ENCODE data around the gene PKNOX2. TPM values are rescaled to one million over a fixed set of nuclear protein-coding genes. Genes with fewer than 3 reads are reported as not detected.

Gene PKNOX2
- total RNA-seq, 1 donor from 2014 or later: 8.7 TPM

GRCh38 chr11:125272092-125272491 is 107.5 kb downstream of the PKNOX2 start:
- Mint-ChIP-seq H3K4me1 (ENCODE audit: low read depth, unreplicated experiment) (peaks cover 5% of the 10 kb centered on the region), H3K36me3 (ENCODE audit: unreplicated experiment) (no peaks in the 10 kb centered on the region), H3K4me3 (ENCODE audit: unreplicated experiment) (no peak overlapping the region), H3K27me3 (ENCODE audit: unreplicated experiment) (peaks cover 3% of the 10 kb centered on the region), H3K27ac (ENCODE audit: unreplicated experiment) (no peak overlapping the region), H3K9me3 (ENCODE audit: unreplicated experiment) (peaks cover 4% of the 10 kb centered on the region)
- DNase-seq: no peak
- TF ChIP-seq CTCF (IDR thresholded peaks at IDR 0.05; ENCODE audit: partially characterized antibody, unreplicated experiment): no peak

GRCh38 chr11:125272821-125273220 is 108.3 kb downstream of the PKNOX2 start:
- no peak for DNase-seq
- Mint-ChIP-seq H3K27ac (ENCODE audit: unreplicated experiment) (no peak overlapping the region), H3K36me3 (ENCODE audit: unreplicated experiment) (no peaks in the 10 kb centered on the region), H3K4me3 (ENCODE audit: unreplicated experiment) (no peak overlapping the region), H3K27me3 (ENCODE audit: unreplicated experiment) (no peaks in the 10 kb centered on the region), H3K9me3 (ENCODE audit: unreplicated experiment) (peaks cover 4% of the 10 kb centered on the region), H3K4me1 (ENCODE audit: low read depth, unreplicated experiment) (peaks cover 3% of the 10 kb centered on the region)
- no peak for TF ChIP-seq CTCF (IDR thresholded peaks at IDR 0.05; ENCODE audit: partially characterized antibody, unreplicated experiment)

GRCh38 chr11:125273519-125274000 is 109.0 kb downstream of the PKNOX2 start:
- Mint-ChIP-seq H3K36me3 (ENCODE audit: unreplicated experiment) (no peaks in the 10 kb centered on the region), H3K27ac (ENCODE audit: unreplicated experiment) (no peak overlapping the region), H3K4me1 (ENCODE audit: low read depth, unreplicated experiment) (peaks cover 3% of the 10 kb centered on the region), H3K4me3 (ENCODE audit: unreplicated experiment) (no peak overlapping the region), H3K9me3 (ENCODE audit: unreplicated experiment) (peaks cover 4% of the 10 kb centered on the region), H3K27me3 (ENCODE audit: unreplicated experiment) (no peaks in the 10 kb centered on the region)
- no peak for DNase-seq
- no peak for TF ChIP-seq CTCF (IDR thresholded peaks at IDR 0.05; ENCODE audit: partially characterized antibody, unreplicated experiment)

- no peak for TF ChIP-seq CTCF (IDR thresholded peaks at IDR 0.05; ENCODE audit: partially characterized antibody, unreplicated experiment)
- no peaks in the 10 kb centered on the region for H3K27me3 Mint-ChIP-seq (ENCODE audit: unreplicated experiment)
- peaks cover 4% of the 10 kb centered on the region for H3K9me3 Mint-ChIP-seq (ENCODE audit: unreplicated experiment)
- H3K36me3 Mint-ChIP-seq (ENCODE audit: unreplicated experiment): no peaks in the 10 kb centered on the region
- DNase-seq: no peak
- peaks cover 3% of the 10 kb centered on the region for H3K4me1 Mint-ChIP-seq (ENCODE audit: low read depth, unreplicated experiment)
- no peak overlapping the region for H3K4me3 Mint-ChIP-seq (ENCODE audit: unreplicated experiment)
- no peak overlapping the region for H3K27ac Mint-ChIP-seq (ENCODE audit: unreplicated experiment)
Measured at GRCh38 chr11:125274309-125274708, 109.8 kb downstream of the PKNOX2 start.

- Mint-ChIP-seq H3K27me3 (ENCODE audit: unreplicated experiment) (no peaks in the 10 kb centered on the region), H3K4me1 (ENCODE audit: low read depth, unreplicated experiment) (peaks cover 3% of the 10 kb centered on the region), H3K9me3 (ENCODE audit: unreplicated experiment) (peaks cover 4% of the 10 kb centered on the region), H3K36me3 (ENCODE audit: unreplicated experiment) (no peaks in the 10 kb centered on the region), H3K27ac (ENCODE audit: unreplicated experiment) (no peak overlapping the region), H3K4me3 (ENCODE audit: unreplicated experiment) (no peak overlapping the region)
- no peak for DNase-seq
- TF ChIP-seq CTCF (IDR thresholded peaks at IDR 0.05; ENCODE audit: partially characterized antibody, unreplicated experiment): no peak
Measured at GRCh38 chr11:125274774-125275173, 110.2 kb downstream of the PKNOX2 start.

Data from glutamatergic neuron (in vitro differentiated cells).